HEK293 (cell line): ENCODE results near the gene AGK.
A peak's percentile ranks its signal among the peaks of the same experiment; 100 is the strongest.

Experiments
- CTCF ChIA-PET: fragments of 350-600 bp; formaldehyde crosslinking; extraction: SDS; loops from one replicate; lab custom pipeline; 2021; ENCODE audit warnings: antibody characterized with exemption; lab: Yijun Ruan, JAX
- POLR2A ChIA-PET: fragments of 300-600 bp; formaldehyde crosslinking; extraction: SDS; loops from one replicate; lab custom pipeline; 2020; ENCODE audit warnings: antibody characterized with exemption, inconsistent platforms; lab: Yijun Ruan, JAX
- H3K27ac ChIP-seq: fragments of 200-500 bp; sonication (Bioruptor generic); 2 replicates; pipeline ENCODE4 v1.5.1; 2014; ENCODE audit warnings: low read depth, low read length, control low read depth, inconsistent platforms; ENCODE audit errors: extremely low read depth
- H3K36me3 ChIP-seq, 2 experiments: fragments of 200-500 bp in 1 of 2; sonication (Bioruptor generic) in 1 of 2; 1 replicate in 1 of 2; 2 replicates in 1 of 2; pipeline ENCODE4 v1.5.1; 2014 to 2017; ENCODE audit warnings: inconsistent platforms in 2 of 2, low read length in 2 of 2; ENCODE audit not compliant: control insufficient read depth in 2 of 2, insufficient read depth in 1 of 2
- H3K4me1 ChIP-seq: fragments of 200-500 bp; sonication (Bioruptor generic); 2 replicates; pipeline ENCODE4 v1.5.1; 2014; ENCODE audit warnings: mild to moderate bottlenecking, low read length, inconsistent platforms; ENCODE audit not compliant: control insufficient read depth, insufficient read depth
- H3K4me3 ChIP-seq: 2 replicates; pipeline ENCODE4 v1.5.1; 2011; ENCODE audit warnings: low read depth, mild to moderate bottlenecking, control low read depth, low read length, moderate library complexity
- H3K9me3 ChIP-seq: fragments of 200-500 bp; sonication (Bioruptor generic); 2 replicates; pipeline ENCODE4 v1.5.1; 2014; ENCODE audit warnings: low read depth, low read length, inconsistent platforms; ENCODE audit not compliant: control insufficient read depth, insufficient read depth
- AEBP2 ChIP-seq: fragments of 450-650 bp; formaldehyde crosslinking; IDR thresholded peaks from 2 replicates; pipeline ENCODE4 v1.5.1; 2016; ENCODE audit warnings: missing biosample characterization, missing genetic modification characterization, borderline replicate concordance
- KLF7 ChIP-seq: fragments of 450-650 bp; formaldehyde crosslinking; IDR thresholded peaks from 2 replicates; pipeline ENCODE4 v1.5.1; 2016; ENCODE audit warnings: missing biosample characterization, missing genetic modification characterization, borderline replicate concordance
- PBX3 ChIP-seq: sonication (generic); formaldehyde crosslinking; IDR thresholded peaks from 2 replicates; pipeline ENCODE4 v1.8.1; 2022; ENCODE audit warnings: mild to moderate bottlenecking, moderate library complexity, missing genetic modification reagents
- SCRT2 ChIP-seq: fragments of 450-650 bp; formaldehyde crosslinking; IDR thresholded peaks from 2 replicates; pipeline ENCODE4 v1.5.1; 2016; ENCODE audit warnings: missing biosample characterization, missing genetic modification characterization
- SETDB1 ChIP-seq: IDR thresholded peaks from one replicate; pipeline ENCODE4 v1.6.1; 2017; ENCODE audit warnings: mild to moderate bottlenecking, low read length, moderate library complexity, mixed read lengths; ENCODE audit not compliant: insufficient read length
- ZBTB20 ChIP-seq: fragments of 450-650 bp; formaldehyde crosslinking; IDR thresholded peaks from 2 replicates; pipeline ENCODE4 v1.5.1; 2016; ENCODE audit warnings: missing biosample characterization, missing genetic modification characterization
- ZBTB26 ChIP-seq: fragments of 450-650 bp; formaldehyde crosslinking; optimal IDR thresholded peaks from 2 replicates; pipeline ENCODE3; 2016; ENCODE audit warnings: missing biosample characterization, mild to moderate bottlenecking, missing genetic modification characterization
- ZBTB6 ChIP-seq: fragments of 450-650 bp; formaldehyde crosslinking; IDR thresholded peaks from 2 replicates; pipeline ENCODE4 v1.5.1; 2017; ENCODE audit warnings: missing biosample characterization, missing genetic modification characterization
- ZFHX2 ChIP-seq: fragments of 450-650 bp; formaldehyde crosslinking; conservative IDR thresholded peaks from 2 replicates; pipeline ENCODE4 v1.5.1; 2016; ENCODE audit warnings: missing biosample characterization, missing genetic modification characterization
- ZFP3 ChIP-seq: fragments of 450-650 bp; formaldehyde crosslinking; IDR thresholded peaks from 2 replicates; pipeline ENCODE4 v1.5.1; 2016; ENCODE audit warnings: low read depth, missing biosample characterization, missing genetic modification characterization
- ZFP41 ChIP-seq: fragments of 450-650 bp; formaldehyde crosslinking; IDR thresholded peaks from 2 replicates; pipeline ENCODE4 v1.5.1; 2016; ENCODE audit warnings: missing biosample characterization, missing genetic modification characterization, borderline replicate concordance
- ZNF16 ChIP-seq: fragments of 450-650 bp; formaldehyde crosslinking; IDR thresholded peaks from 2 replicates; pipeline ENCODE4 v1.5.1; 2016; ENCODE audit warnings: low read depth, missing biosample characterization, missing genetic modification characterization
- ZNF274 ChIP-seq, 2 experiments: fragments of 200-500 bp in 1 of 2; fragments of 450-650 bp in 1 of 2; sonication (Bioruptor generic) in 1 of 2; formaldehyde crosslinking in 1 of 2; IDR thresholded peaks; 2 replicates each; pipeline versions ENCODE4 v1.5.1 to v1.6.1; 2014 to 2016; ENCODE audit warnings: borderline replicate concordance in 1 of 2, inconsistent platforms in 1 of 2, low read length in 1 of 2, missing biosample characterization in 1 of 2, missing genetic modification characterization in 1 of 2
- ZNF292 ChIP-seq: fragments of 450-650 bp; formaldehyde crosslinking; IDR thresholded peaks from 2 replicates; pipeline ENCODE4 v1.5.1; 2016; ENCODE audit warnings: low read depth, missing biosample characterization, missing genetic modification characterization, borderline replicate concordance
- ZNF335 ChIP-seq: fragments of 450-650 bp; formaldehyde crosslinking; conservative IDR thresholded peaks from 2 replicates; pipeline ENCODE4 v1.5.1; 2016; ENCODE audit warnings: missing biosample characterization, missing genetic modification characterization
- ZNF341 ChIP-seq: fragments of 450-650 bp; formaldehyde crosslinking; IDR thresholded peaks from 2 replicates; pipeline ENCODE4; 2016; ENCODE audit warnings: low read depth, missing biosample characterization, missing genetic modification characterization
- ZNF394 ChIP-seq: fragments of 450-650 bp; formaldehyde crosslinking; IDR thresholded peaks from 2 replicates; pipeline ENCODE4 v1.5.1; 2016; ENCODE audit warnings: missing biosample characterization, missing genetic modification characterization, mild to moderate bottlenecking, moderate library complexity, borderline replicate concordance
- ZNF510 ChIP-seq: fragments of 450-650 bp; formaldehyde crosslinking; IDR thresholded peaks from 2 replicates; pipeline ENCODE4 v1.5.1; 2018; ENCODE audit warnings: mild to moderate bottlenecking, missing genetic modification characterization, missing biosample characterization; ENCODE audit not compliant: insufficient replicate concordance
- ZNF558 ChIP-seq: fragments of 450-650 bp; formaldehyde crosslinking; IDR thresholded peaks from 2 replicates; pipeline ENCODE4 v1.5.1; 2016; ENCODE audit warnings: missing biosample characterization, missing genetic modification characterization
- ZNF560 ChIP-seq: fragments of 450-650 bp; formaldehyde crosslinking; IDR thresholded peaks from 2 replicates; pipeline ENCODE4 v1.5.1; 2017; ENCODE audit warnings: missing biosample characterization, missing genetic modification characterization, borderline replicate concordance
- ZNF747 ChIP-seq: fragments of 450-650 bp; formaldehyde crosslinking; IDR thresholded peaks from 2 replicates; pipeline ENCODE4 v1.5.1; 2016; ENCODE audit warnings: missing biosample characterization, missing genetic modification characterization
- ZNF777 ChIP-seq: fragments of 450-650 bp; formaldehyde crosslinking; IDR thresholded peaks from 2 replicates; pipeline ENCODE4 v1.5.1; 2017; ENCODE audit warnings: missing biosample characterization, missing genetic modification characterization, borderline replicate concordance
- ZSCAN30 ChIP-seq: fragments of 450-650 bp; IDR thresholded peaks from 2 replicates; pipeline ENCODE4 v1.5.1; 2018; ENCODE audit warnings: missing biosample characterization, mild to moderate bottlenecking, missing genetic modification characterization, moderate library complexity

Gene AGK

GRCh38 chr7:141550386-141551093 lies 670 bp upstream of the AGK start:
- peak; percentile 92 for TF ChIP-seq ZNF335 (tag by site-specific recombination)
- TF ChIP-seq PBX3 (CRISPR knock-in tag) = no peak
- 0 out of 2 replicates have a peak, but pooled peaks have one; percentile 54 for TF ChIP-seq ZNF394 (tag by site-specific recombination)
- peak; percentile 75 for TF ChIP-seq ZNF341
- TF ChIP-seq ZFHX2 = 0 out of 2 replicates have a peak, but pooled peaks have one; percentile 10
- POLR2A ChIA-PET = interaction anchor here (0.7 to 1.8 kb wide), 8 partner anchors 9 to 536 kb away, joined by 3 to 10 read pairs (median 4); partner anchors contain the start of genes MRPS33 and SSBP1
- CTCF ChIA-PET = interaction anchor here (1.2 kb wide), 1 partner anchor 17 kb away, joined by 8 read pairs; no protein-coding TSS in a partner anchor
- no peaks in the 10 kb centered on the region for H3K9me3 ChIP-seq
- H3K36me3 ChIP-seq = peaks cover 0 to 14% of the 10 kb centered on the region in 2 experiments; a peak in 1 of 3 replicates
- no peaks in the 10 kb centered on the region for H3K4me1 ChIP-seq
- H3K27ac ChIP-seq = peak overlapping the region; percentile 60
- peak overlapping the region; percentile 88 for H3K4me3 ChIP-seq

- no peaks in the 10 kb centered on the region for H3K4me1 ChIP-seq
- peak overlapping the region; percentile 60; the same call in 1 of the 2 replicates for H3K27ac ChIP-seq
- ChIA-PET CTCF (interaction anchor here (0.7 kb wide), 1 partner anchor 873 kb away, joined by 3 read pairs; no protein-coding TSS in a partner anchor), POLR2A (interaction anchor here (0.9 to 1.8 kb wide), 7 partner anchors 10 to 537 kb away, joined by 3 to 10 read pairs (median 3); partner anchors contain the start of gene MRPS33)
- H3K9me3 ChIP-seq = no peaks in the 10 kb centered on the region
- H3K4me3 ChIP-seq = peak overlapping the region; percentile 88
- no peak for TF ChIP-seq ZNF747 (tag by site-specific recombination)
- TF ChIP-seq ZNF274 (IDR thresholded peaks at IDR 0.05; ENCODE audit: low read length) = no peak
- TF ChIP-seq ZNF274 (tag by site-specific recombination; IDR thresholded peaks at IDR 0.05; ENCODE audit: borderline replicate concordance) = no peak
- no peak for TF ChIP-seq ZNF558 (tag by site-specific recombination)
- no peak for TF ChIP-seq KLF7 (tag by site-specific recombination)
- no peak for TF ChIP-seq ZSCAN30 (tag by site-specific recombination)
- no peak for TF ChIP-seq ZNF777 (tag by site-specific recombination)
- TF ChIP-seq ZBTB20 = no peak
- TF ChIP-seq ZFP3 (tag by site-specific recombination) = no peak
- no peak for TF ChIP-seq ZNF560
- TF ChIP-seq PBX3 (CRISPR knock-in tag) = no peak
- no peak for TF ChIP-seq ZBTB6 (tag by site-specific recombination)
- TF ChIP-seq SETDB1 = no peak
- TF ChIP-seq AEBP2 (tag by site-specific recombination) = no peak
- TF ChIP-seq ZNF510 (tag by site-specific recombination) = no peak
- TF ChIP-seq ZFP41 = no peak
- TF ChIP-seq ZNF16 (tag by site-specific recombination) = no peak
- TF ChIP-seq SCRT2 (tag by site-specific recombination) = no peak
- no peak for TF ChIP-seq ZNF292 (tag by site-specific recombination)
- no peak for TF ChIP-seq ZBTB26 (tag by site-specific recombination)
- TF ChIP-seq, all 188 proteins: peak for 0
- peaks cover 0 to 26% of the 10 kb centered on the region in 2 experiments; a peak in 2 of 3 replicates for H3K36me3 ChIP-seq
These were observed 572 bp downstream of the AGK start for GRCh38 chr7:141551782-141552181.
